Non-pigmented ciliary epithelial cell (primary cell): ENCODE data around the gene B9D2.
"Not testable (repeated sequence)": the region's sequence is repeated elsewhere in the genome, so short reads cannot be mapped to it uniquely, and the experiment has no call there.

Experiments used
- DNase-seq: peaks from one replicate; pipeline ENCODE4 v3.0.0-alpha.2; 2010; ENCODE audit warnings: low read depth

The B9D2 gene

GRCh38 chr19:41391618-41392017, 27.7 kb upstream of the B9D2 start:
- no peak for DNase-seq

GRCh38 chr19:41386442-41386841, 22.5 kb upstream of the B9D2 start:
- DNase-seq = no peak

GRCh38 chr19:41384351-41384750, 20.4 kb upstream of the B9D2 start:
- DNase-seq = no peak

- DNase-seq = not testable (repeated sequence)
Measured at GRCh38 chr19:41381536-41381935, 17.6 kb upstream of the B9D2 start.

- no peak for DNase-seq
Measured at GRCh38 chr19:41377977-41378709, 14.2 kb upstream of the B9D2 start.

- no peak for DNase-seq
Measured at GRCh38 chr19:41376998-41377365, 13.0 kb upstream of the B9D2 start.

GRCh38 chr19:41376241-41376997, 12.5 kb upstream of the B9D2 start, which contains the start of gene TMEM91:
TSS of gene TMEM91 (plus strand) at chr19:41376533. CDS start at chr19:41378310, 1,777 bp downstream.
- no peak for DNase-seq

- DNase-seq = peak; percentile 65
Measured at GRCh38 chr19:41373993-41374392, 10.0 kb upstream of the B9D2 start.

GRCh38 chr19:41372501-41372900, 8.6 kb upstream of the B9D2 start:
- DNase-seq = no peak

- no peak for DNase-seq
Measured at GRCh38 chr19:41371541-41371940, 7.6 kb upstream of the B9D2 start.

- not testable (repeated sequence) for DNase-seq
Measured at GRCh38 chr19:41371119-41371518, 7.2 kb upstream of the B9D2 start.

- no peak for DNase-seq
Measured at GRCh38 chr19:41369769-41370168, 5.8 kb upstream of the B9D2 start.

GRCh38 chr19:41367848-41368301, 3.9 kb upstream of the B9D2 start:
- DNase-seq = peak; percentile 84

GRCh38 chr19:41366089-41366488, 2.1 kb upstream of the B9D2 start:
- DNase-seq = no peak

- no peak for DNase-seq
Measured at GRCh38 chr19:41364524-41365391, 809 bp upstream of the B9D2 start.

- no peak for DNase-seq
Measured at GRCh38 chr19:41363371-41363752, 587 bp downstream of the B9D2 start.

GRCh38 chr19:41362143-41362847, 1.7 kb downstream of the B9D2 start:
- no peak for DNase-seq

- DNase-seq = no peak
Measured at GRCh38 chr19:41359741-41360140, 4.2 kb downstream of the B9D2 start.

- no peak for DNase-seq
Measured at GRCh38 chr19:41357746-41358145, 6.2 kb downstream of the B9D2 start.

GRCh38 chr19:41356984-41357739, 6.8 kb downstream of the B9D2 start:
- no peak for DNase-seq

GRCh38 chr19:41355802-41356201, 8.1 kb downstream of the B9D2 start:
- DNase-seq = no peak
